ENCODE data around the gene FGD3.

FGD3 gene

DNA sequence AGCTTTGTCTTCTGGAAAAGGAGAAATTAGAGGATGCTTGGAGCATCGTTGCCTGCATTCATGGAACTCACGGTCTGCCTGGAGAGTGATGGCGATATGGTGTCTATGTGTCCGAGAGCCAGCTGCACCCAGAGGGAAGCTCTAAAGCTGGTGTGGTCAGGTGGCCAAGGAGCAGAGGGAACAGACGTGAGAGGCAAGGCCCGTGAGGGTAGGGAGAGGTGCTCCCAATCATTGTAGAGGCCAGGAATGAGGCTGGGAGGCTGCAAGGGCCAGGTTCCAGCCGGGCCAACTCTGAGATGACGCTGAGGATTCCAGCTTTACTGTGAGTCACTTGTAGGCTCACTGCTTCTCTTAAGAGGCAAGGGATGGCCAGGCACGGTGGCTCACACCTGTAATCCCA is 7.6 kb downstream of the FGD3 start:
- FAIRE-seq, result no peak

DNA sequence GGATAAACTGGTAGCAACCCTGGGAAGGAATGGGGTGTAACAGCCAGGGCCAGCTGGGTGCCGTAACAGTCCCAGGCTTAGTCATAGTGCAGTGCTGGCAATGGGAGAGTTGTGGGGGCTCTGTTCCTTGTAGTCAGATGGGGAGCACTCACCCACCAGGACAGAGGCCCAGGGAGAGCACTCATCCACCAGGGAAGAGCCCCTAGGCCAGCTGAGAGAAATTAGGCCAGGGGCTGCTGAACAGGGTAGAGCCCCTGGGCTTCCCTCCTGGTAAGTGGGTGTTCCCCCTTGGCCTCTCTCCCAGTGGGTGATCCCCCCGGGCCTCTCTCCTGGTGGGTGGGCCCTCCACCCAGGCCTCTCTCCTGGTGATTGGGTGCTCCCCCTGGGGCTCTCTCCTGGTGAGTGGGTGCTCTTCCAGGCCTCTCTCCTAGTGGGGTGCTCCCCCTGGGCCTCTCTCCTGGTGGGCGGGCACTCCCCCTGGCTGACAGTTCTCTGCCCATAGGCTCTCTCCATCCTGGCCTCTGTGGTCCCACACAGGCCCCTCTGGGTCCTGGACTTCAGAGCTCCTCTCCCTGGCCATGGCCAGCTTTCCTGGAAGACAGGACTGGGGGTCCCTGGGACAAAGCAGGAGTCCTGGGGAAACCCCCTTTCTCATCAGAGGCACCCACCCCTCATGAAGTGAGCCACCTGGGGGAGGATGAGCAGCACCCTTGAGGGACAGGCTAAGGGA is 13.4 kb downstream of the FGD3 start:
- no peak for FAIRE-seq

DNA sequence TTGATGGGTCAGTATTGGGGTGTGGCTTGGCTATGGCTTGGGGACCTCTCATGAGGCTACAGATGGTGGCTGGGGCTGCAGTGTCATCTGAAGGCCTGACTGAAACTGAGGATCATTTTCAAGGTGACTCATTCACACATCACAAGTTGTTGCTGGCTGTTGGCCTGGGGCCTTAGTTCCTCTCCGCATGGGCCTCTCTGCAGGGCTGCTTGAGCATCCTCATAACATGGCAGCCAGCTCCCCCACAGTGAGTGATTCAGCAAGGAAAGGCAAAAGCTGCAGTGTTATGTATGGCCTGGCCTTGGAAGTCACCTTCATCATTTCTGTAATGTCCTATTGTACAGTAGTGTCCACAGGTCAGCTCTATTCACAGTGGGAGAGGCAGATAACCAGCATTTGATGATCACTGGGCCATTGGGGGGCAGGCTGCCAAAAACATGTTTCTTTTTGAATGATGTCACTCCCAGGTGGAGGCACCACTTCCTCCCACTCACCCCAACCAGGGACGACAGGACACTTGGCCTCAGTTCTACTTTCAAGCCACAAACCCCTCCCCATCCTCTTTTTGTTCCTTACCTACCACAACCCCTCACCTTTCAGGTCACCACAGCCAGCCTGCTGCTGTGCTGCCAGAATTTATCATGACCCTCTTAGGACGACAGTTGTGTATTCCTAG is 14.4 kb downstream of the FGD3 start:
- no peak for FAIRE-seq

DNA sequence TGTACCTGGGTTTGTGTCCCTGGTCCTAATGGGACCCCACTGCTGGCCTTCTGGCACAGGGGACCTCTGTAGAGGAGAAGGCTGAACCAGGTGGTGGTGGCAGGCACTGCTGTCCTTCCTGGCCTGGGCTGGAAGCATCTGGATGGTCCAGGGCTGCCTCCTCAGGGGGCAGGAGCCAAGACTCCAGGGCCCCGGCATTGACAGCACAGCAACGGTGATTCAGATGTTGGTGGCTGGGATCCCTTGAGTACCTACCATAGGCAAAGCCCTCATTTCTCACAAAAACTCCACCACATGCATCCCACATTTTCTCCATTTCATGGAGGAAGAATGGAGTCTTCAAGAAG is 15.0 kb downstream of the FGD3 start:
- no peak for FAIRE-seq

DNA sequence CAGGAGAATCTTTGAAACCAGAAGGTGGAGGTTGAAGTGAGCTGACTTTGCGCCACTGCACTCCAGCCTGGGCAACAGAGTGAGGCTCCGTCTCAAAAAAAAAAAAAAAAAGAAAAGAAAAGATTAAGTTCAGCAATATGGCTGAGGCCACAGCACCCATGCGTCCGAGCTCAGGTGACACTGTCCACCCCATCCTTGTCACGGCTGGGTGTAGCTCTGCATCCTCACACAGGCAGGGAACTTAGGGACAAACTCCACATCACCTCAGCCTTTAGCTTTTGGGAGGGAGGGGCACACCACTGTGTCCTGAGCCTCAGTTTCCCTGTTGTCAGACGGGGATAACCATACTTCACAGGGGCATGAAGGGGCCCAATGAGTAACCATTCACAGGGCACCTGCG is 15.5 kb downstream of the FGD3 start:
- FAIRE-seq, result no peak

DNA sequence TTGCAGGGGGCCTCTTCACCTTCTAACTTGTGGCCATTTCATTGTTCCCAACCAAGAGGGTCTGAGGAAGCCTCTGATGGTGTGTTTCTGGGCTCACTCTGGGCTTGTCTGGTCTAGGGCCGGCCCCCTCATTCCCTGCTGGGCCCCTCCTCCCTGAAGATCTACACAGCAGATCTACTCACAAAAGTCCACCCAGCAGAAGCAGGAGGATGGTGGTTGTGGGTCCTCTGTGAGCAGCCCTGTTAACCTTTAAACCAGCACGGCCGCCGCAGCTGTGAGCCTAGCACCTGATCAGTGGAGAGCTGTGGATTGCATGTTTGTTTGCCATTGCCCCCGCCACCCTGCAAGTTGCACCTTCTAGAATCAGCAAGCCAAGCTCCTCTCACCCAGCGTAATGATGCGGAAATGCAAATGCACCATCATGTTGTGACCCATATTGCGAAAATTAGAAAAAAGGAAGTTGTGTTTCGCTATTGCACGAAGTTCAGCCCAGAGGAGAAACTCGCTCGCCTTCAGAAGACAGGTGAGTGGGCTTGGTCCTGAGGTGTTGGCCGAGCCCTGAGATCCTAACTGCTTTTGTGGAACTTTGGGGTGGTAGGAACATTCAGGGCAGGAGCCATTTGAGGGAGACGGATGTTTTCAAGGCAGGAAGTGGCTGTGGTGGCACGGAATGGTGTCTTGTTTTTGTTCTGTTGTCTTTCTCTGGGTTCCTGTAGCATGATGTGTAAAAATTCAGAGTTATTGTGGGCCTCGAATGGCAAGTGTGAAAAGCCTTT is 16.7 kb downstream of the FGD3 start:
- FAIRE-seq, result no peak

DNA sequence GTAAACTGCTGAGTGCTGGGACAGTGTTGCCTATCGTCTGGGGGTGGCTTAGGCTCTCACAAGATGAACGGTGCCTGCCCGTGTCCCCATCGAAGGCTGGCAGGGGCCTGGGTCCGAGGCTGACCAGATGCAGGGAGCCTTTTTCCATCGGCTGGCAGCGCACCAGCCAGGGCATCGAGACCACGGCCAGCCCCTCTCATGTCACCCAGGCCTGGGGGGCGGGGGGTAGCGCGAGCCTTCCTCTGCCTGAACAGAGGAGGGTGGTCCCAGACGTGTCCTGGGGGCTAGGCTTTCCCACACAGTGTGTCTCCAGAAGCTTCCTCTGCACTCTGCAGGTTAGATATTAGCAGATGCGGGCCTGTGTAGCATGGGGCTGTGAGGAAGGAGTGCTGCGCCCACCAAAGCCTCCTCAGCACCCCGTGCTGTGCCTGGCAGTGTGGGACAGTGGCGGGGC is 17.3 kb downstream of the FGD3 start:
- FAIRE-seq, result no peak

DNA sequence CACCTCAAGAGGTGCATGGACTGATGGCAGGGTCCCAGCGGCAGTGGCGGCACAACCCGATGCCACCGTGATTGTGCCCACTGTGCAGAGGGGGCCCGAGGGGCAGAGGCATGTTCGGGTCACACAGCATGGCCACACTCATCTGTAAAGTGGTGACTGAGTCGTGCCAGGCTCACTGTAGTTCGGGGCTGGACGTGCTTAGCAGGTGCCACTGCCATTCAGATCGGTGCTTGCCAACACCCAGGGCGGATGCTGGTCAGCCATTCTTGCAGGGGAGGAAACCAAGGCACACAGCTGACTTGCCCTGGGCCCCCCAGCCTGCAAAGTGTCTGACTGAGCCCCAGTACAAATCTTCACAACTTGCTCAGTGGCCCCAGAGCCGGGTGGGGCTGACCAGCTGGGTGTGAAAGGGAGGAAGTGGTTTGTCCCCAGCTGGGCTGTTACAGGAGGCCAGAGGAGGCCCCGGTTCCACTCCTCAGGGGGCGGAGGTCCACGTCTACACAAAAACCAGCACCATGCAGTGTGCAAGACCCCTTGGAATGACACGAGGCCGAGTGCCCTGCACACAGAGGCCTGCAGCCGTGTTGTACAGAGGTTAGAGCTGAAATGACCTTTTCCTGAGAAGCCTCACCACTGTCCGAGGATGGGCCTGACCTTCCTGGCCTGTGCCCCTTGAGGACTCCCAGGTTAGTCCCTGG is 17.9 kb downstream of the FGD3 start:
- no peak for FAIRE-seq

DNA sequence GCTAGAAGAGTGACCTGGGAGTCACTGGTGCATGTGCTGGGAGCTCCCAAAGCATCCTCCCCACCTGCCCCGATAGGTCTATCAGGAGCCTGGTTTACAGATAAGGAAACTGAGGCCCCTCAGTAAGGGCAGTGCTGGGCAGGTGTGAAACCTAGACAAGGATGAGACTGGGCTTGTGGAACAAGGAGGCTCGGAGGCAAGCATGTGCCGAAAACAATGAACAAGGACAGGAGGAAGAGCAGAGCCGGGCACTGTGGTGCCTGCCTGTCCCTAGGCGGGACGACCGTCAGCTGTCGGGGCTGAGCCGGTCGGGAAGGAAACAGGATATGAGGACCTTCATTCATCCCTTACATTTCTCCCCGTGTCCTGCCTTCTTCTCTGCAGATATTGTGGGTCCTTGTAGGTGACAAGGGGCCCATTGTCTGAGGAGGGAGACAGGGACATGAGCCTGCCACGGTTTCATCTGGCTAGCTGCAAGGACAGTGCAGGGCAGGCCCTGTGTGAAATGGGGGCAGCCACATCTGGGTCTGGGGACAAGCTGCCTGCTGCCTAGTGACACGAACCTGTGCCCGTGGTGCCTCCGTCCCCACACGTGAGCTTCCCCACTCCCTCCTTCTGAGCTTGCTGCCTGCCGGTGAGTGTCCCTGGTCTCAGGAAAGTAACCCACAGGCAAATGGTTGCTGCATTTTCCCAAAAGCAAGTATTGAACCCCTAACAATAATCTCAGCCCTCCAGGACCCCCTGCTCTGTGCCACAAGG is 18.6 kb downstream of the FGD3 start:
- no peak for FAIRE-seq

DNA sequence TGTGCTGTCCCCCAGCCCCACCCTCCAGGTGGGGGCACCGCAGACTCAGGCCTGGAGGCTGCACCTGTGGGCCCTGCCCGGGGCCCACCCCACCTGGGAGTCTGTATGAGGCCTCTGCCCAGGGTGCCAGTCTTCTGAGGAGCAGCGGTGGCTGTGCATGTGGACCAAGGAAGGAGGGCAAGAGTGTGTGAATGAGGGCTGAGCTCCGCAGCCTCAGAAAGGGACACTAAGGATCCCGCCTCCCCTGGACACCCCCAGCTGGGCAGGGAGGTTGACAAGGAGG is 19.1 kb downstream of the FGD3 start:
- FAIRE-seq, result no peak

DNA sequence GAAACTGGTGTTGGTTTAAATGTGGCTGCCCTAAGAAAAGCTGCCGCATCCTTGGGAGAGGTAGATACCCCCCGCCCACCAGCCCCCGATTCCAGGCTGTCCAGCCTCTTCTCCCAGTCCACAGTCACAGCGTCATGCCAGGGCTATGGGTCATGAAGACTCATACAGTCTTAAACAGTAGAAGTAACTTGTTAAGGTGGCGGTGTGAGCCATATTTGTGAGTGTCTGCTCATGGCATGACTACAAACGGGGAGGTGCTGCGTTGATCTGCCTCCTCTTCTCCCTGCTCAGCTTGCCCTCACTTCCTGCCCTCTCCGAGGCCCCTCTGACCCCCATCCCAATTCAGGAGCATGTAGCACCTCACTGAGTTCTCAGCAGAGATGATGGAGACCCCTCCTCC is 20.8 kb downstream of the FGD3 start:
- FAIRE-seq, result no peak

DNA sequence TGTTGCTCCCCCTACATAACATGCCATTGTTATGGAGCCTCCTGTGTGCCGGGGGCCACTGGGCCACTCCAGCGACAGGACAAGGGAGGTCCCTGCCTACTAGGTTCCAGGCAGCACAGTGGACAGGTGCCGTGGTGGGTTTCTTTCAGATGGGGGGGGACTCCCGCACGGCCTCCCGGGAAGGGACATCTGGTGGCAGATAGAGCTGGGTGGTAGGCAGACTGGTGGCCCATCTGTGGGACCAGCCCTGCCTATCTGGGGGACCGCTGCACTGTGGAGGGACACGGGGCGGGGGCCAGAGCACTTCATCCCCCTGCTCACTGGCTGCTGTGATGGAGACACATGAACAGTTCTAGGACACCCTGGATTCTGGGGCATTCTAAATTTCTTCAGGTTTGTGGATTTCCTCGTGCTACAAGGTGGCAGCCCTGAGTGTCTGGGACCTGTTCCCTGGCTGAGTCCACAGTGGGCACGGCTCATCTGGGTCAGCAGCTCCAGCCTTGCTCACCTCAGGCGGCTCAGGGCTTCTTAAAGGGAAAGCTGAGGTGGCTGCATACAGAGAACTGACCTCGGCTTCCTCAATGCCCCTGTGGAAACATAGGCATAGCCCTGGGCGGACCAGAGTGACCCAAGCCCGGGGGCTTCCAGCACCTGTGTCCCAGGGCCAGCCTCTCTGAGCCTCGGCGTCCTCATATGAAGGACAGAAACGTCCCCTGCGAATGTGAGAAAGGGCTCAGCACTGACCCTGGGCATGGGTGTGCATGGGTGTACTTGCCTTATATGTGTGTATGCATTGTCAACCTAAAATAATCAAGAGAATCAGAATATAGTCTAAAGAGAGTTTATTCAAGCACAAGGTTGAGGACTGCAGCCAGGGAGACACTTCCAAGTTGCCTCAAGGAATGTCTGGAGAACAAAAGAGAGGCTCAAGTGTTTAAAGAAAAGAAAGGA is 22.5 kb downstream of the FGD3 start:
- FAIRE-seq, result no peak

DNA sequence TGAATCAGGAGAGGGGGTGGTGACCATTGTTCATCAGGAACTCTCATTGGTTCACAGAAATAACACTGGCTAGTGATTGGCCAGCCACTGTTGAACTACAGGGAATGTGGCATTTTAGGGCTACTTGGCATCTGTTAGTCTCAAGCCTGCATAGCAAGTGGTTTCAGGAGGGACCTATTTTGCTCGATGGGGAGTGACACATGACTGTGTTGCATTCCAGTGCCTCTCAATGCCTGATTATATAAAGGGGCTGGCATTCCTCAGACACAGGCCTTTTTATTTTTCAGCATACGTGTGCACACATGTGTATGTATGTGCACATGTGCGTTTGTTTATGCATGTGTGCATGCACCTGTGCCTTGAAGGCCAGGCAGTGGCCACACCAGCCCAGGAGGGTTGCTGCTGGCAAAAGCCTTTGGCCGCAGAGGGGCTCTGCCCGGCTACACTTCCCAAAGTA is 23.2 kb downstream of the FGD3 start:
- no peak for FAIRE-seq

DNA sequence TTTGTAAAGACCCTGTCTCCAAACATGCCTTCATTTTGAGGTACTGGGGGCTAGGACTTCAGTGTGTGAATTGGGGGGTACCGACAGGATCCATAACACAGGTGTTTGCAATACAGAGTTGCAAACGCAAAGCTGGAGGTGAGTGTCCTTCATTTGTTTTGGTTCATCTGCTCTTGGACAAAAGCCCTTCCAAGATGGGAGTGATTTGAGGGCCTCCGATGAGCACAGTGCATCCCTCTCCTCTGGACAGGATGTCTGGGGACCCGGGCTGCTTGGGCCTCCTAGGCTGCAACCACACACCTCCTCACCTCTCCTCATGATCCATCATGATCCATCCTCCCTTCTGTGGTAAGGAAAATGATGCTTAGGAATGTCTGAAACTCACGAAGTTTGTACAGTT is 23.8 kb downstream of the FGD3 start:
- no peak for FAIRE-seq

DNA sequence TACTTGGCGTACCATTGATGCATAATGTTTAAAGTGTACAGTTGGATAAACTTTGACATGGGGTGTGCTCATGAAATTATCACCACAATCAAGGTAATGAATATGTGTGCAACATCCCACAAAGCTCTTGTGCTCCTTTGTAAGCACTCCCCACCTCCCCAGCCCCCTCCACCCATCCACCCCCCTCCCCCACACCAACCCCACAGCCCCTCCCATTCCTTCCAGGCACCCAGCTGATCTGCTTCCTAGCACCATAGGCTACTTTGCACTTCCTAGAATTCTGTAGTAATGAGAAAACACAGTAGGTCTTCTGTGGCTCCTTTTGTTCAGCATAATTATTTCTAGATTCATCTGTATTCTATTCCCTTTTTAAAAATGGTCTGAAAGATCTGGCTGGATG is 24.5 kb downstream of the FGD3 start:
- no peak for FAIRE-seq

DNA sequence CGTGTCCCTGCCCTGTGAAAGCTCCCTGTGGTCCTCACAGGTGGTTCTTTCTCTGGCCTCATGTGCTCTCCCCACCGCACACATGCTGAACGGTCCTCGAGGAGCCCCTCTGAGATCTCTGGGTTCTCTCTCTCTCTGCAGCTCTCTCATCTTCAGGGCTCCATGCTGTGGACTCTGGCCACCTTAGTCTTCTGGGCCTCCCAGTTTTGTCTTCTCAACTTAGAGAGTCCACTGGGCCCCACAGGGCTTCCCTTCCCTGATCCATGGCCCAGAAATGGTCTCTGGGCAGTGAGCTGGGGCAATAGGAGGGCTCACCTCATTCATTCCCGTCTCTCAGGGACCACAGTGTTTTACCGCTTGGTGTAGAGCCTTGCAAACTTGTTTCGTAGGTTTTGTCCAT is 26.4 kb downstream of the FGD3 start:
- no peak for FAIRE-seq

DNA sequence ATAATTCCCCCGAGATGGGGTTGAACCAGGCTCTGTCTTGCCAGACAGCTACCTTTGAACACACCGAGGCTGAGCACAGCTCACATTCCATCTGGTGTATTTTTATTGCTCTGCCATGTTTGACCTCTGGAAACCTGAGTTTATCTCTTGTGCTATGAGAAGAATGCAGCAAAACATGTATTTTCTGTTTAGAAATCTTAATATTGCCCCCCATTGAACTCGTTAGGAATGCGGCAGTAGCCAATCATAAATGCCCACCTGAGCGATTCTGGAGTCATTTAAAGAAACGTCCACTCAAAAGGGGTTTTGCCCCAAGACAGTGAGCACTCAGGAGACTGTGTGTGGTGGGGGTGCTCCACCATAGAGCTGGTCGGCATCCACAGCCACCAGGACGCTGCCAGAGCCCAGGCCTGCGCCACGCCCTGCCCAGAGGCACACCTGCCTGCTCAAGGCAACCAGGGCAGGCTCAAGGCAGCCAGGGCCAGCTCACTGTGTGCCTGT is 26.9 kb downstream of the FGD3 start:
- FAIRE-seq, result no peak

DNA sequence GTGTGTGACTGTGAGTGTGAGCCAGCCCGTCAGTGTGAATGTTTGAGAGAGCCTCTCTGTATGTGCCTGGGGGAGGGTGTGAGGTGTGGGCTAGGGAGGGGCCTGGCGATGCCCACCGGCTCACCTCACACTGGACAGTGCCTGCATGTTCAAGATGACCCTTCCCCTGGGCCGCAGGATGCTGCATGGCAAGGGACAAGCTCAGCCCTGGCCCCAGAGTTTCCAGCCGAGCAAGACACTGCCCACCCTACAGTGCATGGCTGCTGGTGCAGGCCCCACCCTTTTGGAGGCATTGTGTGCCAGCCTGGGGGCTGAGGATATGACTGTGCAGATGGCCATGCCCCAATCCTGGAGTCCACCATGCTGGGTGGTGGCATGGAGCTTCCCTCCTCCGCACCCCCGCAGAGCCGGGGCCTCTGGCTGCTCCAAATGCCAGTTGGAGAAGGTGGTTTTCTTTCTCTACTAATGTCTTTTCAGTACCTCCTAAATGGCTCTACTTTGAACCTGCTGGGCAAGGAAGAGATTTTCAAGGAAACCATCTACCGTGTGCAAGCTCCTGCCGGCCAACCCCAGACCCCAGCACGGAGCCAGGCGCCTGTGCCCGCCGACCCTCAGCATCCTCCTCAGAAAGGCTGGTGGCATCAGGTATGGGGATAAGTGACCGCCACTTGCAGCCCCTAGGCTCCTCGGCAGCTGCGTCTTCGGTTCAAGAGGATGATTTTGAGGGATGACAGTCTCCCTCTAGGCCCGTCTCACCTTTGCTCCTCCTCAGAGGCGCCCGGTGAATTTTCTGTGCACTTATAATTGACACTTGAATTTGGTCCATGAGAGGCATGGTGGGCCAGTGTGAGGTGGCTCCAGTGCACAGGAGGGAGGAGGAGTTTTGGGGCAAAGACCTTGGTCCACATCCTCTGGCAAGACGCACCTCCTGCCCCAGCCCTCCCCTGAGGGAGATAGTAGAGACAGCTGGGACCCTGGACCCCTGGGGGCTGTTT is 27.7 kb downstream of the FGD3 start:
- no peak for FAIRE-seq

DNA sequence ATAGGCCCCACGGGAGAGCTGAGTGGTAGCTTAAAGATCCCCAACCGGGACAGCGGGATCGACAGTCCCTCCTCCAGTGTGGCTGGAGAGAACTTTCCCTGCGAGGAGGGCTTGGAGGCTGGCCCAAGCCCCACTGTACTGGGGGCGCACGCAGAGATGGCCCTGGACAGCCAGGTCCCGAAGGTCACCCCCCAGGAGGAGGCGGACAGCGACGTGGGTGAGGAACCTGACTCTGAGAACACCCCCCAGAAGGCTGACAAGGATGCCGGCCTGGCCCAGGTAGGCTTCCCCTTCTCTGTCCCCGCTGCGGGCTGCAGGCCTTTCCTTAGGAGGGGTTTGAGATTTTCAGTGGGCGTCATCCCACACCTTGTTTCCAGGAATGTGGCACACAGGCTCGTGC is 29.1 kb downstream of the FGD3 start:
- FAIRE-seq, result no peak

DNA sequence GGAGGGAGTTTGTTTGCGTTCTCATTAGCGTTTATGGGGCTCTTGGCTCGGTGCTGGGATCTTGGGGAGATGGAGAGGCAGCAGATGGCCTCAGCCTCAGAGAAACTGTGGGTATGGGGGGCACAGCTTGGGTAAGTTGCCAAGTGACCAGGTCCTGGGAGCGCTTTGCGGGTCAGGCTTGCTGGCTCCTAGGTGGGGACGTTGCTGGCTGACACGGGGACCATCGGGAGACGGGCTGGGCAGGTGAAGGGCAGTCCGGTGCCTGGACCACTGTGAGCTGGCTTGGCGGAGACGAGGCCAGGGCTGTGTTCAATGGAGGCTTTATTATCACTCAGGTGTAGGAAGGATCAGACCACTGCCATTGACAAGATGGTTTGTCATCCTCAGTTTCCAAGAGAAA is 30.0 kb downstream of the FGD3 start:
- FAIRE-seq, result no peak
